HG02943 (cell line): ENCODE measurements around the gene RNF222.

ENCODE experiments used
- ATAC-seq: cut with Tn5 transposase; IDR thresholded peaks from one replicate; pipeline ENCODE4 v1.9.1; 2021; ENCODE audit warnings: mild to moderate bottlenecking, low read depth, moderate library complexity; ENCODE audit not compliant: unreplicated experiment

Gene RNF222, protein sequence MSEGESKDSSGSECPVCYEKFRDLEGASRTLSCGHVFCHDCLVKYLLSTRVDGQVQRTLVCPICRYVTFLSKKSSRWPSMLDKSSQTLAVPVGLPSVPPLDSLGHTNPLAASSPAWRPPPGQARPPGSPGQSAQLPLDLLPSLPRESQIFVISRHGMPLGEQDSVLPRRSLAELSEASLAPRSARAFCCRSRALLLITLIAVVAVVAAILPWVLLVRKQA

DNA sequence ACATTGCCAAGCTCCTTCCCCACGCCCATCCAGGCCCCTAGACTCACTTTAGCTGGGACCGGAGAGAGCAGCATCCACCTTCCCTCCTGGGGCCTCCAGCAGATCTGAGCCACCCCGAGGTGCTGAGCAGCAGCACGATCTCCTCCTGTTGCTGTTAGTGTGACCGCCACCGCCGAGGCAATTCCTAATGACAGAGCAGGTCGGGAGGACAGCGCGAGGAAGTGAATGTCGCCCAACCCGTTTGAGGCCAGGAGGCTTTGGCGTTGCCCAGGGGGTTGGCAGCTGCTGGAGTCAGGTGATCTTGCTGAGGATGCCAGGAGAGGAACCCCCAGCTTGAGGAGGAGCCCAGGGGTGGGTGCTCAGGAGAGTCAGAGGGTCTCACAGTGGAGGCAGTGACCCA, at the start of gene RNF222:
Gene RNF222 (minus strand): TSS at position 192 of the 400 bp plus-strand sequence. CDS start 4,366 bp downstream, outside the sequence.
- ATAC-seq: no peak

DNA sequence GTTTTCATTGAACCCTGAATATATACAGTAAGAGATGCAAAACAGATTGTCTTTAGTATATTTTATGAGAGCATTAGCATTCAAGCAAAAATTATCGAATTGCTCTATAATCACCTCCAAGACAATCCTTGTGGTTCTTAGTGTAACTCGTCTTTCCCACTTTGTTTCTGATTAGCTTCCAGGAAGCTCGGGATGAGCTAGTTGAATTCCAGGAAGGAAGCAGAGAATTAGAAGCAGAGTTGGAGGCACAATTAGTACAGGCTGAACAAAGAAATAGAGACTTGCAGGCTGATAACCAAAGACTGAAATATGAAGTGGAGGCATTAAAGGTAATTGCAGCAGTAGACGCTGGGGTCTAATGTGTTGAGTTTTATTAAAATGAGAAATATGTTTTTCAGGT, 47.9 kb upstream of the RNF222 start:
- ATAC-seq: no peak

DNA sequence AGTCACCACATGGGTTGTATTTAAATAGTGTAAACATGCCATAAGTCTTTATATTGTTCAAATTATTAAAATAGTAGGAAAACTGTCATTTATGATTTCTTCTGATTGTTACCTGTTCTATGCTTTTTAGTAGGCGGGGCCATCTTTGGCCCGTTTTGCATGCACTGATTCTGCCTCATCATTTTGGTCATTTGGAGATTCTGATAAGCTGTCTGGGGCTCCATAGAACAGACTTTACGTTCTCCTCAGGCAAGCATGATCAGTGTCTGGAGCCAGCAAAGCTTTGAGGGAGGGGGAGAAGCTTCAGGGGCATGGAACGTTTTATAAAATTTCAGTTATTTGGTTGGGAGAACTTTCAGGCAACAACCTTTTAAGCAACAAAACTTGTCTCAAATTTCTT, 46.9 kb upstream of the RNF222 start:
- no peak for ATAC-seq

DNA sequence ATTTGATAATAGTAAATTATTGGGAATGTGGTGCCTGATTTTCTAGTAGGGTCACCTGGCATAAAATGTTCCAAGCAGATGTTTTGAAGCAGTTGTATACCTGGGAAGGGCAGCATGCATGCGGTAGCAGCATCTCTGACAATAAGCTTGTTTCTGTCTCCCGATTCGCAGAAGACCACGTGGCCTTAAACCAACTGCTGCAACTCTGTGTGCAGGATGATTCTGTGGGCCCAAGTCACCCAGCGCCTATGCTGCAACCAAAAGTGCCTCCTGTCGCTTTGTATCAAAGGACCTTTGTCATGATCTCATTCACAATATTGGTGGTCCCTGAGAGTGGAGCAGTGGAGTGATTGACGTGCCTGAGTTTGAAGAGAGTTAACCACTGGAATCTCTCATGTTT, 46.1 kb upstream of the RNF222 start:
- ATAC-seq: no peak

DNA sequence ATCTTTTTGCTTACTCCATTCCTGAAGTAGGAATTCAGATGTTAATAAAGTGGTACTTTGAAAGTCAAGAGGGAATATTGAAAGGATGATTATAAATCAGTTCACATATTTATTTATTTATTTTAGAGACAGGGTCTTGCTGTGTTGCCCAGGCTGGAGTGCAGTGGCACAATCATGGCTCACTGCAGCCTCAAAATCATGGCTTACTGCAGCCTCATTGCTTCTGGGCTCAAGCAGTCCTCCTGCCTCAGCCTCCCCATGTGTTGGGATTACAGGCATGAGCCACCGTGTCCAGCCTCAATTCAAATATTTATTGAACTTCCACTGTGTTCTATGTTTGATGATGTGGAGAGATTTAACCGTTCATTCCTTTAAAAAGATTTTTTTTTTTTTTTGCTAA, 44.7 kb upstream of the RNF222 start:
- no peak for ATAC-seq

DNA sequence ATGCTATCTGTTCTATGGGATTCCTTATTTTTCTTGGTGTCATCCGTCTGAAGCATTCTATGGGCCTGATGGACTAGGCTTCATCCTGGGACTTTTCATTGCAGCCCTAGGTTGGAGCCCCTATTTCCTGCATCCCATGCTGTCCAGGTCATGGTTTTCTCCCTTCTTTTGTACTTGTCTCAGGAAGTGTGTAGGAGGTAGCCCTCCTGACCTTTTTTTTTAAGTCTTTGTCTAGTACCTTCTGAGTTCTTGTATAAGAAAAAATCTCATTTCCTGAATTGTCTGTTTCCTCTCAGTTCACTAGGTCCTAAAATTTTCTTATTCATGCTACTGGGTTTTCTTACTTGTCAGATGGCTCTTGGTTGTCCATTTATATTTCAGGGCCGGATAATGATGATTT, 44.1 kb upstream of the RNF222 start:
- no peak for ATAC-seq

DNA sequence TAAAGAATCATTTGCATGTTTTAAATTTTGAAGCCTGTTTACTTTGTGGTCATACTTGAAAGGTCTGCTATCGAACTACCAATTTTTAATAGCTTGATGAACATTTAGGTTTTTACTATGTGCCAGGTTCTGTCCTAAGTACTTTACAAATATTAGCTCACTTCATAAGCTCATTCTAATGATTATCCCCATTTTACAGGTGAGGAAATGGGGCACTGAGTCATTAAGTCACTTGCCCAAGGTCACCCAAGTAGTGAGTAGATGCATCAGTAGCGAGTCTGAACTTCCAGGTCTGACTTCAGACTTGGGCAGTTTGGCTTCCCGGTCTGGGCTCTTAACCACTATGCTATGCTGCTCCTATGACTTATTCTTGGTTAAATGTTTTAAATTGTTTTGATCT, 42.1 kb upstream of the RNF222 start:
- no peak for ATAC-seq

DNA sequence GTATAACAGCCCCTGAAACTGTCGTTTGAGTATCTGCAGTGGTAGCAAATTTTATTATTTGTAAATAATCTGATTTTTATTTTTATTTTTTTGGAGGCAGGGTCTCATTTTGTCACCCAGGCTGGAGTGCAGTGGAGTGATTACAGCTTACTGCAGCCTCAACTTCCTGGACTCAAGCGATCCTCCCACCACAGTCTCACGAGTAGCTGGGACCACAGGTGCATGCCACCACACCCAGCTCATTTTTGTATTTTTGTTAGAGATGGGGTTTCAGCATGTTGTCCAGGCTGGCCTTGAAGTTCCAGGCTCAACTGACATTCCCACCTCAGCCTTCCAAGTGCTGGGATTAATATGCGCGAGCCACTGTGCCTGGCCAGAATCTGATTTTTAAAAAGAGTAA, 40.8 kb upstream of the RNF222 start:
- ATAC-seq: no peak

DNA sequence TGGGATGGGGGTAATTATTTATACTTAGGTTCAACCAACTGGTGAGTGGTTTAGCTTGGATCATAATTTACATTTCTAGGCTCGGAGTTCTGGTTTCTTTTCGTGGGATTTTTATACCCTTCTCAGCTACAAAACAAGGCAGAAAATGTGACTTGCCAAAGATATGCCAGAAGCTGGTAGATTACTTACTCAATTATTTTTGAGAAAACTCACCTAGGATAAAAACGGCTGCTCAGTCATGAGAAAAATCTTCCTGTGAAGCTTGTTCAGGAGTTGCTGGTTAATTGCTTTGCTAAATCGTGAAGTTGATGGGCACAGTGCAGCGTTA, 39.2 kb upstream of the RNF222 start:
- no peak for ATAC-seq

DNA sequence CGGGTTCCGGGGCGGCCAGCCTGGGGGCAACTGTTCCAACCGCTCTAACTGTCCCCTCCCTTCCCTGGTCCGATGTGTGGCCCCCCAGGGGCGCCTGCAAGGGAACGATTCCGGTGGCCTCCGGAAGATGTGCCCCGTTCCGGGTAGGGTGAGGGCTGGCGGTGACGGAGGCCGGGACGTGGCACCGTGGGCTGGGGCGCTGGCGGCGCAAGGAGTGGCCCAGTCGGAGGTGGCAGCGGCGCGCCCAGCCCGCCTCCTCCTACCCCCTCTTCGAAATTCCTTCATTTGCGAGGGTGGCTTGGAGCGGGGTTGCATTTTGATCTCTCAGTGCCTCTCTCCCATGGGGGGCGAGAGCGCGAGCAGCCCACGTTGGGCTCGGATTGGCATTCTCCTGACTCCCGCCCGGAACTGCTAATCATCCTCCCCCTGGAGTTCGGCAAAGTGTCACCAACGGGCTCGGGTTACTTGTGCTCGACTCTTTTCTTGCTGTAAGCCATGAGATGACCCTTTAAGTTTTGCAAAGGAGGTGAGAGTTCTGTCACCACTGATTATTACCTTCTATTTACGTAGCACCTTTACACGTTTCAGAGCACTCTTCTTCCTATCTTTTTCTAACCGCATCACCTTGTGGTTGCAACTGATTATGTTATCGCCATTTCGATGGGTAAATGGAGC, 38.7 kb upstream of the RNF222 start:
- peak; percentile 47 for ATAC-seq

DNA sequence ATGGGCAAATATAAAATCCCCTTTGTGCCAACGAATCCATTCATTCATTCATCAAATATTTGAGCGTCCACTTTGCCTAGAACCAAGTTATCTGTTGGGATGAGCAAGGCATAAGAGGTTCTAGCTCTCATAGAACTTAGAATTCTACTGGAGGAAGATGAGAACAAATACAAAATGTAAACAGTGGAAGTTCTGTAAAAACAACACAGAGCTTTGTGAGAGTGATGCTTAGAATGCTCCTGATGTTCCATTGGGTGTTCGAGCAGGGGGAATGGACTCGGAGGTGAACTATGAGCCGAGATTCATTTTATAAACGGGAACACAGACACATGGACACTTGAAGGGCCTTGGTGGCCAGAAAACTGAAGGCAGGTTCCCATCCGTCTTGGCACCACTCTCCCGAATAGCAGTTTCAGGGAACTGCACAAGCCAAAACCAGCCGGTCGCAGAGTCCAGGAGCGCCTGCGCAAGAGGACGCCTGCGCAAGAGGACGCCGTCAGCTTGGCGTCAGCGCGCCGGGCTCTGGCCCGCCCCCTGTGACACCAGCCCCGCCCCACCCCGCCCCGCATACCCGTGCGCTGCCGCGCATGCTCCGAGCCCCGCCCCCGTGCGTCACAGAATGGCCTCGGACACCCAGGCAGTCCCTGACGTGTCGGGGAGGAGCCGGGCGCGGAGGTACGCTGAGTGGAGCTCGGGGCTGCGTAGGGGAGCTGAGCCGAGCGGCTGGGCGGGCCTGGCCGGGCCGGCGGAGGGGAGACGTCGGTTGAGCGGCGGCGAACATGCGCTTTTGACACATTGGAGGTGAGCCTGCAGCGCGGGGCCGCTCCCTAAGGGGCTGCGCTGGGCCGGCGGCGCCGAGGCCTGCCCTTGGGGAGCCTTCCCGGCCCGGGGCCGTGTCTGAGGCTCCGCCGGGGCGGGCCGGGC, 37.9 kb upstream of the RNF222 start, which contains the start of gene NDEL1:
Gene NDEL1 (plus strand): TSS at position 640 of the 924 bp plus-strand sequence. CDS start 8,388 bp downstream, outside the sequence.
- peak; percentile 93 for ATAC-seq

DNA sequence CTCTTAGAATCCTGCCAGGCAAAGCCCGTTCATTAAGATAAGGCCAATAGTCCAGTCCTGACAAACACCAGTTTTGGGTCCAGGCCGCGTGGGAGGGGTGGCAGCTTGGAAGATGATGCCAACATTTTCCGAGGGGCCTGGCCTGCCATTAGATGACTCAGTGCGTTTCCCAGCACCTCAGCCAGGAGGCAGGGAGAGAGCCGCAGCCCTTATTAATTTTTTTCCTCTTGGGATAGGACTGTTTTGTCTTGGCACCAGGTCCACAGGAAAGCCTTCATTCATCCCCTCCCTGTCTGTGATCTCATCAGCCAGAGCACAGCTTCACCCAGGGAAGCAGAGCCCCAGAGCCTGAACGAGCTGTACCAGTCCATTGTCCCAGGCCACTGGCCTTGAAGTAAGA, 33.3 kb upstream of the RNF222 start:
- ATAC-seq: no peak

DNA sequence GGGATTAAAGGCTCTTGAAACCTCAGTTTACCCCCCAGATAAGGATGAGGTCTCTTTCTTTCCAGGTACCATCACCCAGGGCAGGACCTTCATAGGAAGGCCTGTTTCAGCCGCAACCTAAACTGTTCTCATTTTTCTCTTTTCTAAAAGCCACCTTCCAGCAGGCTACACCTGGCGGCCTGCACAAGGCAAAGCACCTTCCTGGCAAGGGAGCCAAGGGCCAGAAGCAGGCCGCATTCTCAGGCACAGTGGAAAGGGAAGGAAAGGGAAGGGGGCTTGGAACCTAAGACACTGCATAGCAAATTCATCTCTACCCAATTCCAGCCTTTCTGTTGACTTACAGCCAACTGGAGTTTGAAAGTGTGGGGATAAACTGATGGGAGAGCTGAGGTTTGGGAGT, 29.2 kb upstream of the RNF222 start:
- ATAC-seq: no peak

DNA sequence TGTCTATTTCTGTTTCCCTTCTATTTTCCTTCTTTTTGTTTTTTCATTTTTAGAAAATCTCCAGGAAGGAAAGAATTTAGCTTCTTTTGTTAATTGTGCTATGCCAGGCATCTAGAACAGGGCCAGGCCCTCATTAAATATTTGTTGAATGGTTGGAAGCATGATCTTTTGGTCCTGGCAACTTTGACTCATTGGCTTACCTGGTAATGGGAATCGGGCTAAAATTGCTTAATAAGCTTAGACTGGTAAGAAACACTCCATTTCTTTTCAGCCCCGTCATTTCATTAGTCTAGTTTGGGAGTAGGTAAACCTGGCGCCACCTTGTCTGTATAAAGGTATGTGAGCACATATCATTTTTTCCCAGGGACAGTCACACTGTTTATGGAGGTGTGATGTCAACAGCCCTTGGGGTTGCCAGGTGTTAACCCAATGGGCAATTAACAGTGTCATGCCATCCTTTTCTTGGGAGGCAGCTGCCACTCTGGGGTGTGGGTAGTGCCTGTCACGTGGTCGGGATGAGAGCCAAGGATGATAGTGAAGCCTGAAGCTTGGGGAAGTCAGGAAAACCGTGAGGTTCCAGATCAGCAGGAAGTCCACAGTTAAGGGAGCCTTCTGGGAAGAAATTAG, 28.6 kb upstream of the RNF222 start:
- ATAC-seq: no peak

DNA sequence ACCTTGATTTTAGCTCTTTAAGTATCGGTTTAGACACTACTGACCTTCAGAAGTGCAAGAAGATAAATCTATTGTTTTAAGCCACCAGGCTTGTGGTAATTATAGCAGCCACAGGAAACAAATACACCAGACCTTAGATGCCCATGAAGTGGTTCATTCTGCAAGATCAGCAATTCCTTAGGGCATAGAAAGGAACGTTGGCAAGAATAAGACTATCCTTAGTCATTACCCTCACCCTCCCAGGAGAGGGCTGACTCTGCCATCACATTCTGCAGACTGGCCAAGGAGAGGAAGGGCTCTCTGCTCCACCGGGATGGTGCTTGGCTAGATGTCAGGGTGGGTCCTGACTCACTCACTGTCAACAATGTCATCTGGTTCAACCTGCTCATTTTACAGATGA, 23.9 kb upstream of the RNF222 start:
- ATAC-seq: no peak

DNA sequence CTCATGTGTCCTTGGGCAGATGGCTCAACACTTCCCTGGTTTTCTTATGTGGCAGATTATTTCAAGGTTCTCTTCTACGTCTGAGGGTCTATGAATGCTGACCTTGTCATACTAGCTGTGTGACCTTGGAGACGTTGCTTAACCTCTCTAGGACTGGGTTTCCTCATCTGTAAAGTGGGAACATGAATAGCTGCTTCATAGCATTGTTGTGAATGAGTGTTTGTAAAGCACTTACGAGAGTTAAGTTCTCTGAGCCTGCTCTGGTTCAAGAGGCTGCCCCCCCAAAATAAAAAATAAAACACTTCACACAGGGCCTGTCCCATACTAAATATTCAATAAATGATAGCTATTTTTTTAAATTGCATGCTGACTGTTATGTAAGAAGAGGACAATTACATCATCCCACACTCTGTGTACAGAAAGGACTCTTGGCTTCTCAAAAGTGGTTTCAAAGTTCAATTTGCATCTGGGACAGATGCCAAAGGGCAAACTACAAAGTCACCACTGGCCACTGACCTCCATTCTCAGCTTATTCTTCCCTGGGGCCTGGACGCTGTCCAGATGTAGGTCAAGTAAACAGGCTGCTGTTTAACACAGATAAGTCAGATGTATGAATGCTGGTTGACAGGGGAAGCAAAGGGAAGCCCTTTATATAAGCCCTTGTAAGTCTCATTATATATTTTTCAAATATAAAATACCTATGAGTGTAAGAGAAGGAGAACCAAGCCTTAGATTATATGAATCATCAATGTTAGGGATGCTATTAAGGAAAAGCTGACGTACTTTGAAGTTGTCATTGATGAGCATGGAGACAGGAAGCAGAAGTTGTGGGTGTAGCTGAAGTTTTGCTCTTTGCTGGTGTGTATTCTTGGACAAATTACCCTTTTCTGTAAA, 22.7 kb upstream of the RNF222 start:
- no peak for ATAC-seq

DNA sequence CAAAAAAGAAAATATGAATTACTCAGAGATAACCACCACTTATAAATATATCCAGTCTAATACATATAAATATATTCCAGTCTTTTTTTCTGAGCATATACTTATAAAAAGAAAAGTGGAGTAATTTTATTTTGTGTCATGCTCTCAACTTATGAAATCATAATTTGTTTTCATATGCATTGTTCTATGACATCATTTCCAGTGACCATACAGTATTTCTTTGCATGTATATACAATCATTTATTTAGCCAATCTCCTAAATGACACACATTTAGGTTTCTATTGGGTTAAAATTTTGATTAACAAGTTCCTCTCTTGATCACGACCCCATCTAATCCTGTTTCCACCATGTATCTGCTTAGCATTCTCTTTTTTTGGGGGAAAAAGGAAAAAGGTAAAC, 21.7 kb upstream of the RNF222 start:
- ATAC-seq: no peak

DNA sequence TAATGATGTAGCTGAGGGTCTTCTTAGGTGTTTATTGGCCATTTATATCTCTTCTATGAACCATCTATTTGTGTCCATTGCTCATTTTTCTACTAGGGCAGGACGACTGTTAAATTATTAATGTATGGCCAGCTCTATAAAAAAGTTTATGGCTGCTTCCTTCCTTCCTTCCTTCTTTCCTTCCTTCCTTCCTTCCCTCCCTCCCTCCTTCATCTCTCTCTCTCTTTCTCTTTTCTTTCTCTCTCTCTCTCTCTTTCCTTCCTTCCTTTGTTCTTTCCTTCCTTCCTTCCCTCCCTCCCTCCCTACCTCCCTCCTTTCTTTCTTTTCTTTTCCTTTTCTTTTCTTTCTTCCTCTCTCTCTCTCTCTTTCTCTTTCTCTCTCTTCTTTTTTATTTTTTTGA, 20.8 kb upstream of the RNF222 start:
- ATAC-seq: no peak

DNA sequence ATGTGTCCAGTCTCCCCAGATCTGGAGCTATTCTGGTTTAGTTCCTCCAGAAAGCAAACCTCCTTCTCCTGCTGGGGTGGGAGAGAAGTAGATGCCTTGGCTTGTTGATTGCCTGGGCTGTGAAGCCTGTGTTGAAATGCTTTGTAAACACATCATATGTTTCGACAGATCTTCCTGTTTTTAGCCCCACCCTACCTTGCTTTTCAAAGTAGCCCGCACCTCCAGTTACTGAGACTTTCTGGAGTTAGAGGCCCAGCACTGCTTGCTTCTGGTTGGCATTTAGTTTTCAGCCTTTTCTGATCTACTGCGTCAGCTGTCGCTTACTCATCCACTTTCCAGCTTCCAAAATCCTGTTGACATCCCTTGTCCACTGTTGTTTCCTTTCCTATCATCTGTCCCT, 20.2 kb upstream of the RNF222 start:
- ATAC-seq: no peak

DNA sequence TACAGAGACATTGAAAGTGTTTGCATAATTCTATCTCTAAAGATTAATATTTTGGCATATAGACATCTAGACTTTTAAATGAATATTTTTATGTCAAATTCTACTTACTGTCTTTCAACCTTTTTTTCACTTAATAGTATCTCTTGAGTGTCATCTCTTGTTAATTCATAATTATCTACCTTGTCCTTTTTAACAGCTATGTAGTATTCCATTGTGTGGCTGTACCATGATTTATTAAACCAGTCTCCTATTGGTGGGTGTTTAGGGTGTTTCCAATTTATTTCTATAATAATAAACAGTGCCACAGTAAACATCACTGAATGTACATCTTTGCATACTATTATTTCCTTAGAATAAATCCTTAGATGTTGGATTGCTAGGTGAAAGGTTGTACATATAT, 16.3 kb upstream of the RNF222 start:
- no peak for ATAC-seq
